GM19043 (cell line): Measurements from ENCODE around the gene GDE1.
"Not testable (repeated sequence)": the region's sequence is repeated elsewhere in the genome, so short reads cannot be mapped to it uniquely, and the experiment has no call there.

ENCODE experiments used
- ATAC-seq: cut with Tn5 transposase; IDR thresholded peaks from one replicate; pipeline ENCODE4 v1.9.1; 2021; ENCODE audit warnings: low read depth; ENCODE audit not compliant: unreplicated experiment

GDE1 gene

GRCh38 chr16:19521471-19522396 is at the start of gene GDE1:
GDE1 (minus strand) TSS chr16:19522098; CDS start chr16:19521964, 134 bp downstream.
- ATAC-seq = peak; percentile 73

- no peak for ATAC-seq
Measured at GRCh38 chr16:19567560-19567959, 45.7 kb upstream of the GDE1 start.

GRCh38 chr16:19566362-19566761 is 44.5 kb upstream of the GDE1 start:
- no peak for ATAC-seq

GRCh38 chr16:19563377-19563776 is 41.5 kb upstream of the GDE1 start:
- ATAC-seq = no peak

- no peak for ATAC-seq
Measured at GRCh38 chr16:19560078-19560477, 38.2 kb upstream of the GDE1 start.

- ATAC-seq = no peak
Measured at GRCh38 chr16:19559242-19559910, 37.5 kb upstream of the GDE1 start.

- ATAC-seq = no peak
Measured at GRCh38 chr16:19555938-19556771, 34.3 kb upstream of the GDE1 start.

- ATAC-seq = peak; percentile 93
Measured at GRCh38 chr16:19555186-19555937, 33.5 kb upstream of the GDE1 start, which contains the start of gene VPS35L. VPS35L (plus strand) TSS chr16:19555703; CDS start chr16:19555730, 27 bp downstream.

GRCh38 chr16:19549673-19550072 is 27.8 kb upstream of the GDE1 start:
- no peak for ATAC-seq

- ATAC-seq = no peak
Measured at GRCh38 chr16:19548144-19548543, 26.2 kb upstream of the GDE1 start.

GRCh38 chr16:19543278-19543996 is 21.5 kb upstream of the GDE1 start:
- not testable (repeated sequence) for ATAC-seq

- ATAC-seq = no peak
Measured at GRCh38 chr16:19542138-19542821, 20.4 kb upstream of the GDE1 start.

GRCh38 chr16:19540241-19540970 is 18.5 kb upstream of the GDE1 start:
- no peak for ATAC-seq

GRCh38 chr16:19532601-19533000 is 10.7 kb upstream of the GDE1 start:
- no peak for ATAC-seq

- no peak for ATAC-seq
Measured at GRCh38 chr16:19528666-19529065, 6.8 kb upstream of the GDE1 start.

GRCh38 chr16:19527161-19527560 is 5.3 kb upstream of the GDE1 start:
- ATAC-seq = no peak

- ATAC-seq = no peak
Measured at GRCh38 chr16:19525385-19525723, 3.5 kb upstream of the GDE1 start.
